ENCODE results near the gene MAP3K19. TPM values are rescaled to one million over a fixed set of nuclear protein-coding genes. Genes with fewer than 3 reads are reported as not detected.
"Not testable (repeated sequence)": the region's sequence is repeated elsewhere in the genome, so short reads cannot be mapped to it uniquely, and the experiment has no call there.

Gene MAP3K19
- total and polyA plus RNA-seq, 7 donors = not detected

GRCh38 chr2:135048122-135048521 lies 875 bp upstream of the MAP3K19 start:
- Histone ChIP-seq H3K9me3 (no peaks in the 10 kb centered on the region), H3K4me1 (peaks cover 0 to 3% (median 1%) of the 10 kb centered on the region in 4 donors), H3K4me3 (no peak overlapping the region), H3K36me3 (no peaks in the 10 kb centered on the region), H3K27ac (no peak overlapping the region), H3K27me3 (no peaks in the 10 kb centered on the region)
- intact Hi-C loops (cut with DNase I) = no loop called here
- 76 to 87% methylated on average over 6 of the region's 6 CpGs for WGBS, 2 donors
- no peak for TF ChIP-seq EP300 (IDR thresholded peaks at IDR 0.05)
- no peak for TF ChIP-seq POLR2A (IDR thresholded peaks at IDR 0.05)
- TF ChIP-seq, protein P1, sequence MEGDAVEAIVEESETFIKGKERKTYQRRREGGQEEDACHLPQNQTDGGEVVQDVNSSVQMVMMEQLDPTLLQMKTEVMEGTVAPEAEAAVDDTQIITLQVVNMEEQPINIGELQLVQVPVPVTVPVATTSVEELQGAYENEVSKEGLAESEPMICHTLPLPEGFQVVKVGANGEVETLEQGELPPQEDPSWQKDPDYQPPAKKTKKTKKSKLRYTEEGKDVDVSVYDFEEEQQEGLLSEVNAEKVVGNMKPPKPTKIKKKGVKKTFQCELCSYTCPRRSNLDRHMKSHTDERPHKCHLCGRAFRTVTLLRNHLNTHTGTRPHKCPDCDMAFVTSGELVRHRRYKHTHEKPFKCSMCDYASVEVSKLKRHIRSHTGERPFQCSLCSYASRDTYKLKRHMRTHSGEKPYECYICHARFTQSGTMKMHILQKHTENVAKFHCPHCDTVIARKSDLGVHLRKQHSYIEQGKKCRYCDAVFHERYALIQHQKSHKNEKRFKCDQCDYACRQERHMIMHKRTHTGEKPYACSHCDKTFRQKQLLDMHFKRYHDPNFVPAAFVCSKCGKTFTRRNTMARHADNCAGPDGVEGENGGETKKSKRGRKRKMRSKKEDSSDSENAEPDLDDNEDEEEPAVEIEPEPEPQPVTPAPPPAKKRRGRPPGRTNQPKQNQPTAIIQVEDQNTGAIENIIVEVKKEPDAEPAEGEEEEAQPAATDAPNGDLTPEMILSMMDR (IDR thresholded peaks at IDR 0.05) = no peak
- no peak for TF ChIP-seq POLR2AphosphoS5 (IDR thresholded peaks at IDR 0.05)
- no peak for DNase-seq

- WGBS, 2 donors = 71 to 84% methylated on average over 2 of the region's 2 CpGs
Observed at GRCh38 chr2:135043345-135043744, 3.9 kb downstream of the MAP3K19 start.

DNA sequence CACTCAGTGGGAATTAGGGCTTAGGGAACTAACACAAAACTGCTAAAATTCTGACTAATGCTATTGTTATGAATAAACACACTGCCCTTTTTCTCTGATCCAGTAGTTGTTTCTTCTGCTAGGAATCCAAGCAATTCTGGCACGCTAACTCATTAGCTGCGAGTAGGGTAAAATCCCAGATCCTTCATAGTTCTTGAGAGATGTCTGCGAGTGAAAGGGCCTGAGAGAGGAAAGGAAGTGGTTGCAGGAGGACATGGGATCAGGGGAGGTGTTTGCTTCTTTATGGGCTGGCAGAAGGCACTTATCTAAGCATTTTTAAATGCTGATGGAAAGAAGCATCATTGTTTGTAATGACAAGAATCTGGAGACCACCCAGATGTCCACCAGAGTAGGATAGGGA lies 9.4 kb downstream of the MAP3K19 start:
- 83 to 93% methylated on average over 3 of the region's 3 CpGs for WGBS, 2 donors
- no peak for DNase-seq
- no peaks in the 10 kb centered on the region for H3K36me3 ChIP-seq

More at GRCh38 chr2:135043345-135043744, 3.9 kb downstream of the MAP3K19 start:
- no peak for TF ChIP-seq POLR2AphosphoS5 (IDR thresholded peaks at IDR 0.05)
- Histone ChIP-seq H3K4me1 (no peaks in the 10 kb centered on the region), H3K36me3 (no peaks in the 10 kb centered on the region), H3K27me3 (no peaks in the 10 kb centered on the region), H3K9me3 (no peaks in the 10 kb centered on the region), H3K27ac (no peak overlapping the region), H3K4me3 (no peak overlapping the region)
- no peak for DNase-seq
- intact Hi-C loops (cut with DNase I) = no loop called here

GRCh38 chr2:135033216-135033615 lies 14.0 kb downstream of the MAP3K19 start:
- 96% methylated on average over 21 to 27 of the region's 33 CpGs for WGBS, 2 donors
- H3K27me3 ChIP-seq; intact Hi-C loops (cut with DNase I): not testable (repeated sequence)

More for the DNA sequence above, 9.4 kb downstream of the MAP3K19 start:
- no peaks in the 10 kb centered on the region for H3K9me3 ChIP-seq
- H3K4me1 ChIP-seq = no peaks in the 10 kb centered on the region
- H3K4me3 ChIP-seq = no peak overlapping the region
- H3K27ac ChIP-seq = no peak overlapping the region
- no peaks in the 10 kb centered on the region for H3K27me3 ChIP-seq
- intact Hi-C loops (cut with DNase I) = no loop called here
- TF ChIP-seq POLR2AphosphoS5 (IDR thresholded peaks at IDR 0.05) (no peak), EP300 (IDR thresholded peaks at IDR 0.05) (no peak), POLR2A (IDR thresholded peaks at IDR 0.05) (no peak)
- TF ChIP-seq, protein P1 (IDR thresholded peaks at IDR 0.05) = no peak

GRCh38 chr2:135030826-135031225 lies 16.4 kb downstream of the MAP3K19 start:
- Histone ChIP-seq H3K27ac (no peak overlapping the region), H3K27me3 (no peaks in the 10 kb centered on the region), H3K4me1 (no peaks in the 10 kb centered on the region), H3K4me3 (no peak overlapping the region), H3K9me3 (no peaks in the 10 kb centered on the region), H3K36me3 (no peaks in the 10 kb centered on the region)
- WGBS, 2 donors = 89% methylated on average over 1 of the region's 1 CpG
- DNase-seq = no peak
- intact Hi-C loops (cut with DNase I) = no loop called here
- TF ChIP-seq, protein P1 (IDR thresholded peaks at IDR 0.05) = no peak
- TF ChIP-seq EP300 (IDR thresholded peaks at IDR 0.05) (no peak), POLR2AphosphoS5 (IDR thresholded peaks at IDR 0.05) (no peak), POLR2A (IDR thresholded peaks at IDR 0.05) (no peak)

More at GRCh38 chr2:135033216-135033615, 14.0 kb downstream of the MAP3K19 start:
- H3K4me1 ChIP-seq, H3K36me3 ChIP-seq, H3K27ac ChIP-seq, DNase-seq, H3K4me3 ChIP-seq, H3K9me3 ChIP-seq: not testable (repeated sequence)

GRCh38 chr2:135029481-135030134 lies 17.6 kb downstream of the MAP3K19 start:
- intact Hi-C loops (cut with DNase I) = no loop called here
- Histone ChIP-seq H3K4me3 (no peak overlapping the region), H3K27ac (no peak overlapping the region), H3K4me1 (no peaks in the 10 kb centered on the region), H3K9me3 (no peaks in the 10 kb centered on the region), H3K27me3 (no peaks in the 10 kb centered on the region), H3K36me3 (no peaks in the 10 kb centered on the region)
- DNase-seq = no peak
- TF ChIP-seq POLR2AphosphoS5 (IDR thresholded peaks at IDR 0.05) (no peak), POLR2A (IDR thresholded peaks at IDR 0.05) (no peak), EP300 (IDR thresholded peaks at IDR 0.05) (no peak)
- TF ChIP-seq, protein P1 (IDR thresholded peaks at IDR 0.05) = no peak
- WGBS, 2 donors = 62 to 81% methylated on average over 2 of the region's 2 CpGs

Data from sigmoid colon (tissue), 7 donors.